LNCaP clone FGC (cell line): ENCODE measurements around the gene RING1.

Source experiments
- DNase-seq: peaks from one replicate; pipeline ENCODE4 v3.0.0-alpha.2; 2011; ENCODE audit warnings: low read depth
- H3K4me3 ChIP-seq: 2 replicates; pipeline ENCODE4 v1.5.1; 2011; ENCODE audit warnings: mild to moderate bottlenecking, low read depth, low read length, control low read depth
- TF ChIP-seq, protein P1 (sequence below): IDR thresholded peaks from 2 replicates; pipeline ENCODE4 v1.5.1; 2012; ENCODE audit warnings: mild to moderate bottlenecking; ENCODE audit not compliant: control insufficient read depth, insufficient read depth; ENCODE audit errors: extremely low read depth

Gene RING1

DNA sequence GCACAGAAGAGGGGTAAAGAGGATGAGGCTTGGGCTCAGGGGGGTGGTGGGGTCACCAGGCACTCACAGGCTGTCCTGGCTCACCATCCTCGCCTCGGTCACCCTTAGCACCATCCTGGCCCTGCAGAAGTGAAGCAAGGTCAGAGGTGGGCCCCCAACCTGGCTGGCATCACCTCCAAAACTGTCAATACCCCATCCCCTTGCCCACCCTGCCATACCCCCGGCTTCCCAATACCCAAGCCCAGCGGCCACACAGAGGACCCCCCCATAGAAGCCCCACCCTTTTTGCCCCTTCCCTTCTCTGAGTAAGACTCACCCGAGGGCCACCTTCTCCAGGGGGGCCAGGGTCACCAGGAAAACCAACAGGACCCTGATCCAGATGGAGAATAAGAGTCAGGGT, 39.7 kb upstream of the RING1 start:
- TF ChIP-seq, protein P1, sequence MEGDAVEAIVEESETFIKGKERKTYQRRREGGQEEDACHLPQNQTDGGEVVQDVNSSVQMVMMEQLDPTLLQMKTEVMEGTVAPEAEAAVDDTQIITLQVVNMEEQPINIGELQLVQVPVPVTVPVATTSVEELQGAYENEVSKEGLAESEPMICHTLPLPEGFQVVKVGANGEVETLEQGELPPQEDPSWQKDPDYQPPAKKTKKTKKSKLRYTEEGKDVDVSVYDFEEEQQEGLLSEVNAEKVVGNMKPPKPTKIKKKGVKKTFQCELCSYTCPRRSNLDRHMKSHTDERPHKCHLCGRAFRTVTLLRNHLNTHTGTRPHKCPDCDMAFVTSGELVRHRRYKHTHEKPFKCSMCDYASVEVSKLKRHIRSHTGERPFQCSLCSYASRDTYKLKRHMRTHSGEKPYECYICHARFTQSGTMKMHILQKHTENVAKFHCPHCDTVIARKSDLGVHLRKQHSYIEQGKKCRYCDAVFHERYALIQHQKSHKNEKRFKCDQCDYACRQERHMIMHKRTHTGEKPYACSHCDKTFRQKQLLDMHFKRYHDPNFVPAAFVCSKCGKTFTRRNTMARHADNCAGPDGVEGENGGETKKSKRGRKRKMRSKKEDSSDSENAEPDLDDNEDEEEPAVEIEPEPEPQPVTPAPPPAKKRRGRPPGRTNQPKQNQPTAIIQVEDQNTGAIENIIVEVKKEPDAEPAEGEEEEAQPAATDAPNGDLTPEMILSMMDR: no peak
- DNase-seq: no peak
- H3K4me3 ChIP-seq: no peak overlapping the region

DNA sequence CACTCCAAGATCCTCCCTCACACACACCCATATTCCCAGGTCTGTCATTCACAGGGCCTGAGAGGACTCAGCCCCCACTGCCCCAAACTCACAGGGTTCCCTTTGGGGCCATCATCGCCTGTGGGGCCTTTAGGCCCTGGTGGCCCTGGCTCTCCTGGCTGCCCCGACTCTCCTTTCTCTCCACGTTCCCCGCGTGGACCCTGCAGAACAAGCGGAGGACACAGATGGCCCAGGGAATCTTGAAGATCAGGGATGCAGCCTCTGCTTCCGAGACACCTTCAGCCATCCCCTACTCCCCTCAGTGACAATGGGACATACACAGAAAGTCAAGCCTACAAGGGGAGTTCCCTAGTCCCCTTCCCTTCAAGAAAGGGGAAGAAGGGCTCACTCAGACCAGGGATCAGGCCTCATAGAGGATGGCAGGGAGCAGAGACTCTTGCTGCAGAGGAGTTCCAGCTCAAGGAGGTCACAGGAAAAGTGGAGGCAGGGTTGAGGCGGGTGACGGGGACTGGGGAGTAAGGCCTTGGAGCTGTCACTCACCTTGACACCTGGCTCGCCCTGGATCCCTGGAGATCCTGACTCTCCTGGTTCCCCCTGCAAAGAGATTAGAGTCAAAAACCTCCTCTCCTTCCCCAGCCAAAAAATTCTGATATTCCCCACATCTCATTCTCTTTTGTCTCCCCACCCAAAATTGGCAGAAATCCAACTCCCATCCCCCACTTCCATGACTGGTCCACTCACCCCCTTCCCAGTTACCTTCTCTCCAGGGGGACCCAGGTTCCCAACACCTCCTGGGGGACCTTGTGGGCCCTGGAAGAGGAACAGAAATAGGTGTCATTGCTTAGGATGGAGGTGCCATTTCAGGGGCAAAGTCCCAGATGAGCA, 38.8 kb upstream of the RING1 start:
- TF ChIP-seq, protein P1: no peak
- no peak overlapping the region for H3K4me3 ChIP-seq
- no peak for DNase-seq

DNA sequence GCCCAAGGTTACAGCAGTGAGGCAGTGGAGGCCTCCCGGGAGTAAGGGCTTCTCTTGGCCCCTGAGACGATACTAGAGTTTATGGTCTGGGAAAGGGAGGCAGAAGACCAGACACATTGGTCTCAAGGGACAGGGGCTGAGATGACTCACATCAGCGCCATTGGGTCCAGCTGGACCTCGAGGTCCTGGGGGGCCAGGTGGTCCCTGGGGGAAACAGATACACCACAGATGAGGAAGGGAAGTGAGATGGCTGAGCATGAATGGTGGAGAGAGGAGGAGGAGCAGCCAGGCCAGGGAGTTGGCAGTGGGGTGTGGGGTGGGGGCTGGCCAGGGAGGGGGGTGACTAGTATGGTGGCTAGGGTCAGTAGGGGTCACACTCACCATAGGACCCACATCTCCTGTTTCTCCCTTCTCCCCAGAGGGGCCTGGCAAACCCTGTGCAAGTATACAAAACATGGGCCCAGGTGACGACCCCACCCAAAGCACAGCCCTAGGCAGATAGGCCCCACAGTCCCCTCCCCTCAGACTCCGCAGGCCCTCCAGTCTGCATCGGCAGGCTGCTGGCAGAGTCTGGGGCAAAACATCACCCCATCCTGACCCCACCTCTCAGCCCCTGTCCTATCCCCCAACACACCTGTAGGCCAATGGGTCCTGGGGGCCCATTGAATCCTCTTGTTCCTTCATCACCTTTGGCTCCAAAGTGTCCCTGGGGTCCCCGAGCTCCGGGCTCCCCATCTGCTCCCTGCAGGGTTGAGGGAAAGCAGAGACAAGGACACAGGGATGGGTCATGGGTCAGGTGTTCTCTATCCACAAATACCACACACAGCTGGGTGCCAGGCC, 37.9 kb upstream of the RING1 start:
- TF ChIP-seq, protein P1: no peak
- DNase-seq: no peak
- no peak overlapping the region for H3K4me3 ChIP-seq

DNA sequence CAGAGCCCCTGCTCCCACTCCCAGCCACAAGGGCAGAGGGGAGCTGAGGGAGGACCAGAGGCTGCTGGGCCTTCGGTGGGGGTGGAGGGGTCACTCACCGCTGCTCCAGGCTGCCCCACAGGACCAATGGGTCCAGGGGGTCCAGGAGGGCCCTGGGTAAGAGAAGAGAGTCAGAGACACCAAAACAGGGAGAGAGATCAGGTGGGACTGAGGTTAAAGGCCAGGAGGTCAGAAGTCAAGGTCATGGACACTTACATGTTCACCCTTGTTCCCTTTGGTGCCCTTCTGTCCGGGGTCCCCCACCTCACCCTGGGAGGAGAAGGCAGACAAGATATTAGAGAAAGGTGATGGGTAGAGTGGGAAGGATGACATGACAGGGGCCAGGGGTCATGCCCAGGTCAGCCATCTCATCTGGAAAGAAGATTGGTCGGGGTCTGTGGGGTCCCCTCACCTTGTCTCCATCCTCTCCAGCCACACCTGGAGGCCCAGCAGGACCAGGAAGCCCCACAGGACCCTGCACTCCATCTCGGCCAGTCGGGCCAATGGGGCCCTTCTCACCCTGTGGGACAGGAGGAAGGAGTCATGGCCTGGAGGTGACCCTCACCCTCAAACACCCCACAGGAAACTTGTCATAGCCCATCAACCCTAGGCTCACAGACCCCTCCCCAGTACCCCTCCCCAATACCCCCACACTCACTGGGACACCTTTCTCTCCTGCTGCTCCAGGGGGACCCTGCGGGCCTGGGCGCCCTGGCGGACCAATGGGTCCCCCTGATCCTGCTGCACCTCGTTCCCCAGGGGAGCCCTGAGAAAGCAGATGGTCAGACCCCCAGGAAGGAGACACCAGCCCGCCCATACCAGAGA, 37.1 kb upstream of the RING1 start:
- TF ChIP-seq, protein P1: no peak
- DNase-seq: no peak
- no peak overlapping the region for H3K4me3 ChIP-seq

DNA sequence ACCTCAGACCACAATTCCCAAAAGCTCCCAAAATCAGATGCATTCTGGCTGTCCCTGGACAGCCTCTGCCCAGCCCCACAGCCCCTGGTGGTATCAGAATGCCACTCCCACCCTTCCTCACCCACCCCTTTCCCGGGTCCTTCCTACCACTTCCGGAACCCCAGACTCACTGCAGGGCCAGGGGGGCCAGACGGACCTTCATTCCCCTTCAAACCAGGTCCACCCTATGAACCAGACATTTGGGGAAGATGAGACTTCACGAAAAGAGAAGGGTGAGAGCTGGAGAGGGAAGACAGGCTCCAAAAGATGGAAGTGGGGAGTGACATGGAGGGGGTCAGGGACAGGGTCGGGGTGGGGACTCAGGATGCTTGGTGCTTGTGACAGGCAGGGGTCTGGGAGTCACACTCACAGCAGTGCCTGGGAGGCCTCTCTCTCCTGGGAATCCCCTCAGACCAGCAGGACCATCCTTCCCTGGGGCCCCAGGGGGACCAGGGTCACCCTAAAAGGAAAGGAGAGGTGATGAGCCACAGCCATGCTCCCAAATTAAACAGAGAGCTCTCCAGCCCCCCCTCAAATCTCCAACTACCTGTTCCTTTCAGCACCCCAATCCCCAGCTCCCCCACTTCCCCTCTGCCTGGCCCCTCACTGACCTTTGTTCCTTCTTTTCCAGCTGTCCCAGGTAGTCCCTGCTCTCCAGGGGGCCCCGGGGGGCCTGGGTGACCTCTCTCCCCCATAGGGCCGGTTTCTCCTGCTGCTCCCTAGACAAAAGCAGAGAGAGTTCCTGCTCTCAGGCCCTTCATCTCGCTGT, 36.2 kb upstream of the RING1 start:
- DNase-seq: no peak
- TF ChIP-seq, protein P1: no peak
- H3K4me3 ChIP-seq: no peak overlapping the region
